ENCODE data around the gene ZMYM2.
A peak's percentile ranks its signal among the peaks of the same experiment; 100 is the strongest.

- TF ChIP-seq EZH2 (IDR thresholded peaks at IDR 0.05; ENCODE audit: borderline replicate concordance, low read depth, low read length, poor library complexity, severe bottlenecking) (no peak), CTCF (conservative IDR thresholded peaks at IDR 0.05; ENCODE audit: low read depth, low read length) (peak; percentile 36; the same call in 1 of the 2 replicates)
Measured at GRCh38 chr13:20128459-20128931, 170.0 kb downstream of the ZMYM2 start.

All from A673 (cell line).